RWPE2 (cell line): Measurements from ENCODE around the gene IL17RC.
A peak's percentile ranks its signal among the peaks of the same experiment; 100 is the strongest.
"Not testable (repeated sequence)": the region's sequence is repeated elsewhere in the genome, so short reads cannot be mapped to it uniquely, and the experiment has no call there.

ENCODE experiments used
- ATAC-seq: fragments of 200-7000 bp; cut with Tn5 transposase; 3 replicates; pipeline ENCODE4 v1.9.1; 2021; ENCODE audit warnings: low read depth
- DNase-seq: peaks from one replicate; pipeline ENCODE4 v3.0.0-alpha.2; 2020; ENCODE audit warnings: low spot score
- H3K27ac ChIP-seq: fragments of 450-650 bp; 2 replicates; pipeline ENCODE4 v1.5.1; 2017; ENCODE audit warnings: mild to moderate bottlenecking; ENCODE audit not compliant: poor library complexity, severe bottlenecking
- H3K27me3 ChIP-seq: fragments of 250-450 bp; sonication (Bioruptor Pico); 2 replicates; pipeline ENCODE4 v1.5.1; 2021; ENCODE audit warnings: mild to moderate bottlenecking, moderate library complexity; ENCODE audit not compliant: insufficient read depth, poor library complexity, severe bottlenecking
- H3K36me3 ChIP-seq: fragments of 250-450 bp; sonication (Bioruptor Pico); 2 replicates; pipeline ENCODE4 v1.5.1; 2020; ENCODE audit warnings: low read depth, mild to moderate bottlenecking, moderate library complexity
- H3K4me1 ChIP-seq: fragments of 250-450 bp; sonication (Bioruptor Pico); 2 replicates; pipeline ENCODE4 v1.5.1; 2021; ENCODE audit warnings: mild to moderate bottlenecking, moderate library complexity; ENCODE audit not compliant: insufficient read depth, poor library complexity, severe bottlenecking
- H3K4me3 ChIP-seq: fragments of 250-450 bp; sonication (Bioruptor Pico); 2 replicates; pipeline ENCODE4 v1.5.1; 2021; ENCODE audit warnings: mild to moderate bottlenecking, moderate library complexity; ENCODE audit not compliant: severe bottlenecking
- H3K9me3 ChIP-seq: fragments of 250-450 bp; sonication (Bioruptor Pico); 2 replicates; pipeline ENCODE4 v1.5.1; 2021; ENCODE audit warnings: mild to moderate bottlenecking, moderate library complexity; ENCODE audit not compliant: severe bottlenecking
- CTCF ChIP-seq: fragments of 450-650 bp; IDR thresholded peaks from one replicate; pipeline ENCODE4 v1.5.1; 2017; ENCODE audit warnings: mild to moderate bottlenecking, moderate library complexity; ENCODE audit not compliant: poor library complexity, severe bottlenecking

The IL17RC gene

DNA sequence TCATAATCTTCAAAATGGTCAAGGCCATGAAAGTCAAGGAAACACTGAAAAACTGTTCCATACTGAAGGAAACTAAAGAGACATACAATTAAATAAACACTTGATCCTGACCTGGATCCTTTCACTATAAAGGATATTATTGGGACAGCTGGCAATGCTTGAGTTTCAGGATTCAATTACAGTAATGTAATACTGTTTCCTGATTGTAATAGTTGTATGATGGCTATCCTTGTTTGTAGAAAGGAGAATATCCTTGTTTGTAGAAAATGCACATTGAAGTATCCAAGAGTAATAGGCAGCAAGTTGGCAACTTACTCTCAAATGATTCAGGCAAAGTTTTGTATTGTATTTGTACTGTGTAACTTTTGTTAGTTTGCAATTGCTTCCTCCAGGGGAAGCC, 41.5 kb upstream of the IL17RC start:
- ATAC-seq = no peak
- Histone ChIP-seq H3K9me3 (no peaks in the 10 kb centered on the region), H3K4me3 (no peak overlapping the region), H3K4me1 (peaks cover 4% of the 10 kb centered on the region), H3K27ac (no peak overlapping the region), H3K36me3 (no peaks in the 10 kb centered on the region), H3K27me3 (no peaks in the 10 kb centered on the region)
- TF ChIP-seq CTCF = no peak
- DNase-seq = no peak

GRCh38 chr3:9876255-9876654, 40.6 kb upstream of the IL17RC start:
- not testable (repeated sequence) for H3K4me3 ChIP-seq, DNase-seq, H3K36me3 ChIP-seq, H3K4me1 ChIP-seq, H3K9me3 ChIP-seq, ATAC-seq, H3K27ac ChIP-seq, H3K27me3 ChIP-seq

DNA sequence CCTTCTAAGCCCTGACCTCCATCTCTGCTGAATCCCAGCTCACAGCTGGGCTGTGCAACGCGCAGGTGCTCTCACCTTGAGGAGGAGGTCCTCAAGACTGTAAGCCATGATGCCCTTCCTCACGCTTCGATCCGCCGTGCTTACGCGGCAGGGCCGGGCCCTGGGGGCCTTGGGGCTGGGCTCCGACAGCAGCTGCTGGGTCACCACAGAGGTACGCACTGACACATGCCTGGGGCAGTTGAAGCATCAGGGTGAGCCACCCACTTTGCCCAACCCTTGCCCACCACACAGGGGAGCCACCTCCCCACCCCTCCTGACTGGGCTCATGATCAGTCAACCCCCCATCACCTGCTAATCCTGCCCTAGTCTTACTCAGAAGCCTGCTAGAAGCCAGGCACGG, 39.9 kb upstream of the IL17RC start:
- Histone ChIP-seq H3K9me3 (no peaks in the 10 kb centered on the region), H3K27ac (no peak overlapping the region), H3K4me3 (no peak overlapping the region), H3K27me3 (no peaks in the 10 kb centered on the region), H3K4me1 (no peaks in the 10 kb centered on the region), H3K36me3 (no peaks in the 10 kb centered on the region)
- DNase-seq = no peak
- 0 out of 3 replicates have a peak, but pooled peaks have one; percentile 35 for ATAC-seq
- no peak for TF ChIP-seq CTCF

GRCh38 chr3:9878700-9879099, 38.2 kb upstream of the IL17RC start:
- no peaks in the 10 kb centered on the region for H3K9me3 ChIP-seq
- DNase-seq = no peak
- no peaks in the 10 kb centered on the region for H3K36me3 ChIP-seq
- no peak overlapping the region for H3K27ac ChIP-seq
- peaks cover 3% of the 10 kb centered on the region for H3K4me1 ChIP-seq
- TF ChIP-seq CTCF = no peak
- no peak overlapping the region for H3K4me3 ChIP-seq
- ATAC-seq = no peak
- no peaks in the 10 kb centered on the region for H3K27me3 ChIP-seq

DNA sequence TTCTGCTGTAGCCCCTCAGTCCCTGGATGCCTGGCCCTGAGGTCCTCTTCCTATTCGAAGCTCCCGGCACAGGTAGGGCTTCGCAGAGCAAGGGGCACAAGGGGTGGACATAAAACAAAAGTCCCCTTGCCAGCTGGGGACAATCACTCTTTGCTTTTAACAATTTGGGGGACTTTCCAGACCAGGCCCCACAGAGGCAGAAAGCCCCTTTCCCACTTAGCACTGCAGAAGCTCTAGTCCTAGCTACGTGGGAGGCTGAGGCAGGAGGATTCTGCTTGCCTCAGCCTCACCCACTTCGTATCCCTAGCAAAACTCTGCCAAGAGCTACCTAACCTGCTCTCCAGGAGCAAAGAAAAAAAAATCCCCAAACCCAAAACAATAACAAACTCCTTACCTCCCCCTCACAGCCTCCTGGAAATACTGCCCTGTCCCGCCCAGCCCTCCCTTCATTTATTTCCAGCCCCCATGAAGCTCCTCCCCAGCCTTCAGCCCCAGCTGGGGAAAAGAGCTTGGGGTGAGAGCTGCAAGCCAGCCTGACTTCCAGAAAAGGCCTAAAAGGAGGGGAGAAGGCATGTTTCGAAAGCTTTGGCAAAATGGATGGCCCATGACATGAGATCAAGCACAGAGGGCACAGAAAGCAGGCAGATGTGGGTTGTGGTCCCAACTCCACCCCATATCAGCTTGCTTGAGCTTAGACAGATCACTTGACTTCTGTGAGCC, 36.9 kb upstream of the IL17RC start, which contains the start of gene CIDEC:
TSS of gene CIDEC (minus strand) at position 424 of the 720 bp plus-strand sequence. CDS start 1,767 bp downstream, outside the sequence.
- no peak for DNase-seq
- no peak for ATAC-seq
- Histone ChIP-seq H3K27ac (no peak within 1 kb of the TSS), H3K9me3 (no peaks in the 10 kb centered on the region), H3K27me3 (no peaks in the 10 kb centered on the region), H3K4me1 (peaks cover 14% of the 10 kb centered on the region), H3K36me3 (no peaks in the 10 kb centered on the region), H3K4me3 (no peak within 1 kb of the TSS)
- TF ChIP-seq CTCF = no peak
